Stimulated activated CD8-positive, alpha-beta memory T cell treated with anti-CD3 and anti-CD28 coated beads, Interleukin-4, amount 100 ng/mL, for 24 hours (primary cell): Measurements from ENCODE around the gene BIRC3.

Source experiments
- DNase-seq: peaks from one replicate; pipeline ENCODE4 v3.0.0-alpha.2; 2020; ENCODE audit warnings: low read depth

The BIRC3 gene

DNA sequence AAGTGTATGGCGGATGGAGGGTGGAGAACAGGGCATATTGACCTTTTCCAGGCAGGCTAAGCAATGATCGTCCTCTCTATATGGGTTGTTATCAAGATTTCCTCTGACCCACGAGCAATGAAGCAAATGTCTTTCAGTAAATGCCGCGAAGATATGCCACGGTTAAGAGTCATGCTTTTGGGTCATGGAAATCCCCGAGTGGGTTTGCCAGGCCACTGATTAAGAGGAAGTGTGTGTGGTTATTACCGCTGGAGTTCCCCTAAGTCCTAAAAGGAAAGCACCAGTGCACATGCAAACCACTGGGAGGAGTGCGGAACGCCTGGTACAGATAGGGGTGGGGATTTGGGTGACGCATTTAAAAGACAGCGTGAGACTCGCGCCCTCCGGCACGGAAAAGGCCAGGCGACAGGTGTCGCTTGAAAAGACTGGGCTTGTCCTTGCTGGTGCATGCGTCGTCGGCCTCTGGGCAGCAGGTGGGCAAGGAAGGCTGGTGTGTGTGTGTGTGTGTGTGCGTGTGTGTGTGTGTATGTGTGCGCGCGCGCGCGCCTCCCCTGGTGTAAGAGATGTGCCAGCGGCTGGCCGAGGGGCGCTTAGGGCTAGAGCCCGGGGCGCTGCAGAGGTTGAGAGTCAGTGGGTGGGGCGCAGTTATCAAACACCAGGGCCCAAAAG lies at the start of gene BIRC3:
Gene BIRC3, plus strand, starts transcription at position 386 of the 669 bp plus-strand sequence. CDS start 7,026 bp downstream, outside the sequence.
- peak; percentile 81 for DNase-seq

DNA sequence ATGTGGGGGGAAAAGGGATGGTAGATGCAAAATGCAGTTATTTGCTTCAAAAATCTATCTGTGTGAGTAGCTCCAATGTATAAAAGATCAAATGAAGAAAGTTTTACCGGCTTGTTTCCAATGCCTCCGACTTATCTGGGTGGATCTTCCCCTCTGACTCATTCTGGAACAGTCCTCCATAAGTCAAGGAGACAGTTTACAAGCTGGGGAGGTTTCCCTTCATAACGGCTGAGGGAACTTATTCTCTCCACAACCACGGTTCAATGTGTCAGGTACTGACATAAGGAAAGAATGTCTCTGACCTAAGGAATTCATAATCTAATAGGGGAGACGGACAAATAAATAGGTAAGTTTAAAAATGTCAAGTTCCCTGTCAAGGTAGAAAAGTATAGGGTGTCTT lies 49.7 kb upstream of the BIRC3 start:
- no peak for DNase-seq

DNA sequence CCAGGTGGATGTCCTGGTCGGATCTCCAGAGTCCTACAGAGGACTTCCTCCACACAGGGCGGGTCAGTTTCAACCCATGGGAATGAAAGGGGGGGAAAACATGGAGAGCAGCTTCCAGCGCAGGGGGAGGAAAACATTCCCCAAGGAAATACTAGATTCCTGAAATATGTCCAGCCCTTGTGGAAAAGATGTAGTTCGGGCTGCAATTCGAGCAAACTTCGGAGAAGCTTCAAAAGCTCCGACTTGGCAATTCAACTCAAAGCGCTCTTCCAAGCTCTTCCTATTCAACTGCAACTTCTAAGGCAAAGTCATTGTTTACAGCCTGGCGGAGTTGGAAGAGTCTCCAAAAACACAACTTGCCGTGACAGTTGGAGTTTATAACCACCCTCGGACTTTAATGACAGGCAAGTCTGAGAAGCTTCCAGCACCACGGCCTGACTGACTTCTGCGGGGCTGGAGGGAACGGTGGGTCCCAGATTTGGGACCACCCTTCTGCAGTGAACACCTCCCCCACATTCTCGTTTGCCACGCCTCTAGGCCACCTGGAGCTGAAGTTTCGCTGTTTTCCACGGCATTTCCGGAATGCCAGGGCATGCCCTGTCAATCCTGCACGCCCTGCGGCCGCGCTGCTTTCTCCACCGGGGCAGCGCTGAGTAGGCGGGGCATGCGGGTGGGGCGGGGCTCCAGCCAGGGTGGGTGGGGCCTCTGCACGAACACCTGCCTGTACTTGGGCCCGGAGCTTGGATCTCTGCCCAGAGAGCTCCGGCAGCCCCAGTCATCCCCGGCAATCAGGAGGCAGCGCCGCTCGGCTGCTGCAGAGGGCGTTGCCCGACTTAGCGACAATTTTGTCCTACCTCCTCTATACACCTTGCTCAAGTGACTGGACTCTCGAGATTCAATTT lies 49.0 kb upstream of the BIRC3 start:
- DNase-seq, result peak; percentile 55

DNA sequence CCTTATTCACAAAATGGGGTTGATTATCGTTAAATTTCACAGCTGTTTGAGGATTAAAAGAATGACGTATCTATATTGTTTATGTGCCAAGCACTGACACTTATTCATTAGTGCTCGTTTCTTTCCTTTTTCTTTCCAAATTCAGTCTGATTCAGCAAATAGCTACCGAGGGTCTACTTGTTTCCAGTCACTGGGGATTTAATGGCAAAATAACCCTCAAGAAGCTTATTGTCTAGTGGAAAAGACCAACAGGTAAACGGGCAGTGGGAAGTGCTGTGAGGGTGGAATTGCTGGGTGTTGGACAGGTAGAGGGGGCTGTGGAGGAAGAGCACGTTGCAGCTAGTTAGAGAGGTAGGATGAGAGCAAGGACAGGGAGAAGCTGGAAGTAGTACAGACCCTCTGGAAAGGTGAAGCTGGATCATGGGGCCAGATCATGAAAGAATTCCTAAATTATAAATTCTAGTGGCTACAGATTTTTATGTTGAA lies 48.3 kb upstream of the BIRC3 start:
- DNase-seq, result no peak

DNA sequence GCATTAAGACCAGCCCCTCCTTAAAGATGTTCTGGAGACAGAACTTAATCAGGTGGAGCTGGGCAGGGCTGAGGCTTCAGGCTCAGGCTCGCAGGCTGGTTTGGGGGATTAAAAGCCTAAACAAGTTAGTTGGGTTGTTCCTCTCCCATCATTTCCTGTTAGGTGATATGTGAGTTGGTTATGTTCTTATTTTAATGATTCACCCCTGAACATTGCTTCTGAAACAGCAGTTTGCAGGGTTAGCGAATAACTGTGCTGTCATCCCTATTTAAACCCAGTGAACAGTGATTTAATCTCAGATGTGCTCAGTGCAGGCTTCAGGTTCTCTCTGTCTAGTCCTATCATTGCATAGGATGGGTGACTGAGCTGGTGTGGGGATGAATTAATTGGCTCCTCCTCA lies 47.4 kb upstream of the BIRC3 start:
- DNase-seq, result no peak

DNA sequence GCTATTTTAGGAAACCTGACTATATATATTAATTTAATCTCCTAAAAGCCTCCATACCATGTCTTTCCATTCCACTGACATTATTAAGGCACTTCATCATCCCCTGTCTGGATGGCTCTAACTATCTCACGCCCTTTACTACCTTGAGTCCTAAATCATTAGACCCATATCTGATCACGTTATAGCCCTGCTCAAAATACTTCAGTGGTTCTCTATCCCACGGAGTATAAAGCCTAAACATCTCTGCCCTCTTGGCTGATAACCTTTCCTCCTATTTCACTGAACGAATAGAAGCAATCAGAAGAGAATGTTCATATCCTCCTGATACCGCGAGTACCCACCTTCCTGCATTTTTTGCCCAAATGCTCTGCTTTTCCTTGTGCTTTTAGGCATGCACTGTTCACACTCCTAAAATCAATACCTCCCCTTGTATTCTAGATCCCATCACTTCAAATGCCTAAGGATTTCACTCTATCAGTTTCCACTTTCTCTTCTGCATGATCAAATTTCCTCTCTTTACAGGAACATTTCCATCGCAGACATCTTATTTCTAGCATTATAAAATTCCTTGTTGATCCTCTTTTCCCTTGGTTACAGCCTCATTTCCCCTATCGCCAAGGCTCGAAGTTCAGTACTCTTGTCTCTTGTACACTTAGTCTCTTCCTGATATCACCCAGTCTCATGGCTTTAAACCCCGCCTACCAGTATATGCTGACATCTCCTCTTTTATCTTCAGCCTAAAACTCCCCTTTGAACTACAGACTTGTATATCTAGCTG lies 45.0 kb upstream of the BIRC3 start:
- DNase-seq, result no peak

DNA sequence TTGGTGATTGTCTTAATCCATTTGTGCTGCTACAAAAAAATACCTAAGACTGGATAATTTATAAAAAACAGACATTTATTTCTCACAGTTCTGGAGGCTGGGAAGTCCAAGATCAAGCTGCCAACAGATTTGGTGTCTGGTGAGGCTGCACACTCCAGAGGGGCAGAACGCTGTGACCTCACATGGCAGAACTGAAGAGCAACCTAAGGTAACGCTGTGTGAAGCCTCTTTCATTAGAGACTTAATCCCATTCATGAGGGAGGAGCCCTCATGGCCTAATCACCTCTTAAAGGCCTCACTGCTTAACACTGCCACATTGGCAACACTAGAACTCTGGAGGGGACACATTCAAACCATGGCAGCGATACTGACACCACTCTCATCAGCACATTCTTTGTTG lies 42.7 kb upstream of the BIRC3 start:
- DNase-seq, result no peak

DNA sequence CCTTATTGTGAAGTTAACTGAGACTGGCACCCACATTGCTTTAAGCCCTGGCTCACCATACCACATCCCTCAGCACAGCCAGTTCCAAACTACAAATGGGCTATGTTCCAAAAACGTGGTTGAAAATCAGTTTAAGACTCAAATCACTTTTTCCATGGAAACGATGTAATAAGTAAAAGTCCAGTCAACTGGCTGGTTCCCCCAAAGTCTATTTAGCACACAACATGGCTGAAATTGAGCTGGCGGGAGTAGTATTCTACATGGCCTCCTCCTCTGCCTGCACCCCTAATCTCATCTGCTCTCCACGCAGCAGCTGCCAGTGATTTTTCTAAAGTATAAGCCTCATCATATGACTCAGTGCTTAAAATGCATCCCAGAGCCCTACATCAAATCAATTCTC lies 40.9 kb upstream of the BIRC3 start:
- no peak for DNase-seq

DNA sequence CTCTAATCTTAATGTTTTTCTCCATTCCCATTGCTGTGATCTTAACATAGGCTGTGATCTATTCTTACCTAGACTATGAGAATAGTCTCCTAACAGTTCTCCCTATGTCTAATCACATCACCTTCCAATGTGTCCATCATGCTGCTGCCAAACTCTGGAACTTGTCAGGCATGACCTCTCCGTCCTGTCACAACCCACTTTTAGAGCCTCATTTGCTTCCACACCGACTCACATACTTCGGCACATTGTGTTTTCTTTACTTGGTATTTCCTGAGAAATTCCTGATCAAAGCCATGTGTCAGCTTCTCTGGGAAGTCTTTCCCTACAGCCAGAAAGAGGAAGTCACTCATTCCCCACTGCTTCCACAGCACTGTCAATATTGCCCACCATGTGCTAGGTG lies 40.5 kb upstream of the BIRC3 start:
- DNase-seq, result no peak

DNA sequence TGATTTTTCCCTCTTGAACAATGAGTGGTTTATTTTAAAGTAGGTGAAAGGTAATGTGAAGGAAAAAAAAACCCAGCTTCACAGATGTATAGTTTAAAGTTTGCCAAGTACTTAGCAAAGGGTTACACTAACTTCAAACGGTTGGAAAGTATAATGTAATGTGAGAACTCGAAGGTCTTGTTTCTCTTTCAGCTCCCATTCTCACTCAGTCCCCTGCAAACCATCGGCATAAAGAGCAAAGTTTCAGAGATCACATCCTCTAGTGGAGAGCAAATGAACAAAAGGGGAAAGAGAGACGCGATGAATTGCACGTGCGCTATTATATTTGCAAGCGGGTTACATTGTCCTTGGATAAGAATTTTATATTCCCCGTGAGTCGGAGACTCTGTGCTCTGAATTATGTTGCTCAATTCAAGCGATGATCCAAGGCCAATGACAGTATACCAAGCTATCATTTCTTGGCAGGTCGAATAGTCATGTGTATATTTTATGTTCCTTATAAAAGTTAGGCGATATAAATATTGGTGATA lies 37.6 kb upstream of the BIRC3 start:
- DNase-seq, result no peak

DNA sequence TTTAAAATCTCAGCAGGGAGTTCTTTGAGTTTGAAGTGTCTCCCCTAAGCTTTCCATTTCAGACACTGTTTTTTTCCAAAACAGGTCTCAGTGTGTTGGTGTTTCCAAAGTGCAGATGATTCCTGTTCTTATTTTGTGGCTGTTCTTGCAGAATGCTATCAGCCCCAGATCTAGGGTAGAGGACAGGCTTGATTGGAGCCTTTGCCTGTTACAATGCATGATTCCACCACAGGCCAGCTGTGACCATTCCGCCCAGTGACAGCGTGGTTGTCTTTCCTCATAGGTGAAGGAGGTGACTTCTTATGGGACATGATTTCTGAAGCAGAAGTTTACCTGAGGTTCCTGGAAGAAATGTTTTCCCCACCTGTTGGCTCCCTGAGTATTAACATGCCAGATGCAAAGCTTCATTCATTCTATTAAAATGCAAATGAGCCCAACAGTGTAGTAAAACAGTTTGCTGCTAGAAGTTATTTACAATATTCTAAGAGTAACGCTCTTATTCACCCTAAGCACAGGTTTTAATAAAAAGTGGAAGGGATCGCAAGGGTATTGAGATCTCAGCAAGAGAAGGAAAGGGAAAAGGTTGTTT lies 36.9 kb upstream of the BIRC3 start:
- no peak for DNase-seq

DNA sequence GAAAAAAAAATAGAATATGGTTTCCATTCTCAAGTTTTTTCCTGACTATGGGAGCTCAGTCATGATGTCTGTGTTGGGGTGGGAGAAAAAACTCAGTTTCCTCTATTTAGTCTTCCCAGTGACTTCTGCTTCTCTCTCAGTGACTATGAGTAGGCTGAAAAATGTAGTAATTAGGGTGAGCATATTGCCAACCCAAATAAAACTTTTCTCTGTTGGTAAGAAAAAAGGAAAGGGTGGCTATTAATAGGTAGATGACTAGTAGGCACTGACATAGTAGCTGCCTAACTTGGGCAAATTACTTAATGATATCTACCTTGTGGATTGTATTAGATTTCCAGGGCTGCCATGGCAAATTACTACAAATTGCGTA lies 34.2 kb upstream of the BIRC3 start:
- no peak for DNase-seq

DNA sequence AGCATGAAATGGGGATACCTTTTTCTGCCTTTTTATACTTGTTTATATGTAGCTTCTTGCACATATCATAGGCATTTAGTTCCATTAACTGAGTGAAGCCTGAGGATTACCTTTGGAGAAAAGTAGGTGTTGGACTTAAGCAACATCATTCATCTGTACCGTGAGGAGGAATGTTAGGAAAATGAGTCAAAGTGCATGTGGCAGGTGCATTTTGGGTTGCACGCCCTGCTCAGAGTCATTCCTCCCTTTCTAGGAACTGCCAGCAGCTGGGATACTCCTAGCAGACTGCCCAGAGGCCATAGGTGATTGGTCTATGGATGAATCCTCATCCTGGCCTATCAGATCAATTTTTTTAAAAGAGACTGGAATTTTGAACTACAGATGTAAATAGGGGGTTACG lies 33.3 kb upstream of the BIRC3 start:
- no peak for DNase-seq

DNA sequence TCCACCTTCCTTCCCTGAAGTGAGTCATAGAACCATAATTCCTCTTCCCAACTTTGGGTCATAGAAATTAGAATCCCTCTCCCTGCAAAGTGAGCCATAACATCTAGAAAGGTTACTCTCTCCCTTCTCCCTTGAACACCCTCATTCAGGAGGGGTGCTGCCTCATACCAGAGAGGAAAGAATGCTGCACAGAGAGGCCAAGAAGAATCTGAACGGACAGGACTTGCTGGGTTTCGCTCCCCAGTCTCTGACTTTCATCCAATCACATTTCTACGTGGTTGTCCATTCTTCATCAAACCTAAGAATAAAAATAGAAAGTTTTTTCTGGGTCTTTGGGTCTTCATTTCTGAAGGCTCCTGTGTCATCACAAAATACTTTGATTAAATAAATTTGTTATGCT lies 31.0 kb upstream of the BIRC3 start:
- no peak for DNase-seq

DNA sequence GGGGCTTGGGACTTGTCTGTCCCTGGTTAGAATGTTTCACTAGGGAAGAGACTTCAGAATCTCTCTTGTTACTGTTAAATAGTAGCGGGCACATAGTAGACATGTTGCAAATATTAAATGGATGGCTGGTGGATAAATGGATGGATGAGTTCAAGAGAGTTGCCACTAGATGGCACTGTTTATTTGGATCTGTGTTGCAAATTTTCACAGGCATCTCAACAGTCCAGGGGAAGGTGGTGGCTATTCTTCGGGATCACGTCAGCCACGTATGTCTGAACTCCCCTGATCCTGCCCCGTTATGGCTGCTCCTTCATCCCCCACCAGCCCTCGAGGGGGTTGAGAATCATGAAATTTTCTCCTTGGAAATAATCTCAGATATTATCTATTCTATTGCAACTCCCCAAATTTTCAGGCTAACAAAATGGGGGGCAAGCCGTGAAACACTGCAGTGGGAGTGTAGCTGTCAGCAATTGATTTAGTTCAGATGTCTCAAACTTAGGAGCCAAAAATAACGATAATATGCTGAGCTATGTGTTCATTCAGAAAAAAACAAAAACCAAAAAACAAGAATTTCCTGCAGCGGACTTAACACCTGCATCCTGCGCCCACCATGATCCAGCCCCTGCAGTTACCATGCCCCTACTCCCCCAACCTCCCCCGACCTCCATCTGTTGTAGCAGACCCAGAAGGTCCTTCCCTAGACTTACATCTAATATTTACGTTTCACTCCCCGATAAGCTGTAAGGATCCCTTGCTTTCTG lies 29.1 kb upstream of the BIRC3 start:
- no peak for DNase-seq

DNA sequence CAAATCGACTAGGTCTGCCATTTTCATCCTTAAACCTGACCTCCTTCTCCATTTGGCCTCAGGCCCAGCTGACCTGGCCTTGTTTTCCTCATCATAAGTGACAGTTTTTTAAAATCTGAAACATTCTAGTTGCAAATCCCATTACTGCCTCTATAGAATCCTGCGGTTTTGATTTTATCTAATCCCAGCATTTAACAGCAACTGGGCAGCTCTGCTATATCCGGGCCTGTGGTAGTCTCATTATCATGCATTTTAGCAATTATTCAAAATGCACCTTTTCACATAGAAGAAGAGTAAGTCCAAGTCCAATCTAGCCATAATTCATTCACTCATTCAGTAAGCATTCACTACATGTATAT lies 28.6 kb upstream of the BIRC3 start:
- no peak for DNase-seq

DNA sequence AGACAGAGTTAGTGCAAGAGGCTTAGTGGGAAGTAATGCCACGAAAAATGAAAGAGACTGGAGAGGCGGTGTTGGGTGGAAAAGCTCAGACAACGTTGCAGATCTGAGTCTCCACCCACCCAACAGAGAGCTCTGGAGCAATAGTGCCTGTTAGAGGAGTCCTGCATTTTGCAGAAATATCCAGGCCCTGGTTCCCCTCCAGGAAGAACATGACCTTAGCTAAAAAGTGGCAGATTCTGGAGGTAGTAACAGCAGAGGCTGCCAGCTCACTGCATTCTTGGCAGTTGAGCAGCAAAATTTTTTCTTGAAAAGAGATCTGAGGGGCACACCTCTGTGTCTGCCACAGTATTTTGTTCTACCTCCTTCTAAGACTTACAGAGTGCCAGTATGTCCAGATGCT lies 27.7 kb upstream of the BIRC3 start:
- no peak for DNase-seq

DNA sequence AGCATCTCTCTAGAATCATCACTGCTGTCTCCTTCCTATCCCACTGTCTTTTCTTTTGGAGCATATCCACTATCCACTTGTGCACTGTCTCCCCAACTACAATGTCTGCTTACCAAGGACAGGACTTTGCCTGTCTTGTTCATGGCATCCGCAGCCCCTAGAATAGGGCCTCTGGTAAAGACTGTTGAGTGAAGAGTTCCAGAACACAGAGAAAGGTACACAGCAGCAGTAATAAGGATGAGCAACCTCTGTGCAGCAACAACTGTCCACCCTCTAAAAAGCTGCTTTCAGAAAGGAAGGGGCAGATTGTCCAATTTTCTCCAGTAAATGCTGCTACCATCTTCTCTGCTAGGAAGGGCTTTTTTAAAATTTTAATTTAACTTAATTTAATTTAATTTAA lies 25.5 kb upstream of the BIRC3 start:
- no peak for DNase-seq

DNA sequence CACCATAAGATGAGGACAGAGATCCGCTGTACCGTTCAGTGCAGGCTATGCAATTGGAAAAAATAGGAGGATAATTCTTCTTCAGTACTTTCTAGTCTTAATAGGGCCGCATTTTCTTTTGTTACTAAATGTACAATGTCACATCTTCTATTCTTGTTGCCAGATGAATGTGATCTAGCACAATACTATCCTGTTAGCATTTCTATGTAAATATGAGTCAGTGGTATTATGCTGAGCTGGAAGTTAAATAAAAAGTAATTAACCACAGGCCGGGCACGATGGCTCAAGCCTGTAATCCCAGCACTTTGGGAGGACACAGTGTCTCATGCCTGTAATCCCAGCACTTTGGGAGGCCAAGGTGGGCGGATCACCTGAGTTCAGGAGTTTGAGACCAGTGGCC lies 24.4 kb upstream of the BIRC3 start:
- no peak for DNase-seq

DNA sequence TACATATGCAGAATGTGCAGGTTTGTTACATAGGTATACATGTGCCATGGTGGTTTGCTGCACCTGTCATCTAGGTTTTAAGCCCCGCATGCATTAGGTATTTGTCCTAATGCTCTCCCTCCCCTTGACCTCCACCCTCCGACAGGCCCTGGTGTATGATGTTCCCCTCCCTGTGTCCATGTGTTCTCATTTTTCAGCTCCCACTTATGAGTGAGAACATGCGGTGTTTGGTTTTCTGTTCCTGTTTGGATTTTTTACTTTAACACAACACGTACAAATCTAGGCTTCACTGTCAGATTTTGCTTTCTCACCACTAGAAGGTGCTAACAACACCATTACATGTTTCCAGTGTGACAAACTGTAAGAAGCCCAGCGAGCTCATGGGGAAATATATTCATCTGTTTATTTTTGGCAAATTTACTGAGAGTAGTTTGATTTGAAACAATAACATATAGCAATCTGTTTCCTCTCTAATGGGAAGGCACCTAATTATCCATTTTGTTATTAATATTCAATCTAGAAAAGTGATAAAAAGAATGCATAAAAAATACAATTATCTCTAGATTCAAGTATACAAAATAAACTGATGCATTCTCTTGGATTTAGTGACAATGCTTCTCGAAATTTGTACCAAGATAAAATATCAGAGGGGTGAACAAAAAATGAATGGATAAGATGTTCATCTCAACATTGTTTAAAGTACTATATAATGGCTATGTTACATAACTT lies 23.2 kb upstream of the BIRC3 start:
- DNase-seq, result no peak

DNA sequence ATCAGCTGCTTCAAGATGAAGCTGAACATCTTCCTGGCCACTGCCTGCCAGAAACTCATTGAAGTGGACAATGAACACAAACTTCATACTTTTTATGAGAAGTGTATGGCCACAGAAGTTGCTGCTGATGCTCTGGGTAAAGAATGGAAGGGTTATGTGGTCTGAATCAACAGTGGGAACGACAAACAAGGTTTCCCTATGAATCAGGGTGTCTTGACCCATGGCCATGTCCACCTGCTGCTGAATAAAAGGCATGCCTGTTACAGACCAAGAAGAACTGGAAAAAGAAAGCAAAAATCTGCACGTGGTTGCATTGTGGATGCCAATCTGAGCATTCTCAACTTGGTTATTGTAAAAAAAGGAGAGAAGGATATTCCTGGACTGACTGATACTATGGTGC lies 22.2 kb upstream of the BIRC3 start:
- DNase-seq, result no peak
